Loucy (cell line): Measurements from ENCODE around the gene ZNF644.

Experiments used
- CTCF ChIP-seq: fragments of 200-600 bp; sonication (generic); conservative IDR thresholded peaks from 2 replicates; pipeline ENCODE4 v1.5.1; 2014; ENCODE audit warnings: mild to moderate bottlenecking, antibody characterized with exemption, low read length
- EZH2phosphoT487 ChIP-seq: fragments of 200-600 bp; IDR thresholded peaks from 2 replicates; pipeline ENCODE4 v1.6.1; 2018; ENCODE audit warnings: antibody characterized with exemption, mild to moderate bottlenecking, moderate library complexity, borderline replicate concordance

DNA sequence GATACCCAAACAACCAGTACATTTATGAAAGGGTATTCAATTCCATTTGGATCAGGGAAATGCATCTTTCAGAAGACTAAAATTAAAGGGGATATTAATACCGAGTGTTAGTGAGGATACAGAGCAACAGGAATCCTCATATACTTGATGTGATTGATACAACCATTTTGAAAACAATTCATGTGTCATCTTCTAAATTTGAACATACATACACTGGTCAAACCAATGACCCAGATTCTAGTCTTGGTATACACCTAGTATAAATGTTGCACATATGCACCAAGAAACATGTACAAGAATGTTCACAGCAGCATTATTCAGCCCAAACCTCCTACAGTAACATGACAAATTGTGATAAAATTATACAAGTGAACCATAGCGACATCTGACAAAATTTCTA, 58.6 kb downstream of the ZNF644 start:
- TF ChIP-seq CTCF: no peak
- TF ChIP-seq EZH2phosphoT487: no peak
